ENCODE results near the gene STIP1. TPM values are rescaled to one million over a fixed set of nuclear protein-coding genes. Genes with fewer than 3 reads are reported as not detected.

The STIP1 gene
- polyA plus RNA-seq, 1 donor: 109 TPM

DNA sequence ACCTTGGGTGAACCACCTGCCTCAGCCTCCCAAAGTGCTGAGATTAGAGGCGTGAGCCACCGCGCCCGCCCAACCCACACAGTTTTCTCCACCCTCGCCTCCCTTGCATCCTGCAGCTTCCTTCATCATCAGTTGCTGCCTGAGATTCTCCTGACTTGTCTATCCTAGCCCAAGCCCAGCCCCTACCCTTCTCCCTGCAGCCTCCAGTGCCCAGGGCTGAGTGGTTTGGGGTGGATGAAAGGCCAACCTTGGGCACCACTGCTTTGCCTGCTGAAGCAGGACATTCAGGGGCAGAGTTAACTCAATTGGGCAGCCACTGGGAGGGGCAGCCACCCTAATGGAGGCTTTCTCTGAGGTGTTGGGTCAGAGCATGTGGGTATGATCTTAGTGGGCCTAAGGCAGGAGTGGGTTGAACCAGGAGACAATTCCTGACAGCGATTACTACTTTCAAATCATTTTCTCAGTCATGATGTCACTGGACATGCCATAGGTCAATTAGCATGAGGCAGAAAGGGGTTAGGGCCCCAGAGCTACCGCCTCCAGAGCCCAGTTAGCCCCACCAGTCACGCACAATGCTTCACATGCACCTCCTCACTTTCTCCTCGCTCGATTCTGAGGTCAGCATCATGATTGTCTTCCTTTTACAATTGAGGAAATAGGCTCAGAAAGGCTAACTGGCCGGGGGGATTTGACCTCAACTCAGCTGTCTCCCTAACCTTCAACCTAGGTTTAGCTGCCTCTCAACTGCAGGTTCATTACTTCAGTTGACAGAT lies 53.9 kb downstream of the STIP1 start:
- Histone ChIP-seq H3K9me3 (ENCODE audit: control insufficient read depth, low read depth, low read length) (no peaks in the 10 kb centered on the region), H3K27me3 (ENCODE audit: control insufficient read depth, insufficient read depth, low read length) (no peaks in the 10 kb centered on the region), H3K27ac (ENCODE audit: low read length) (peak overlapping the region; percentile 100), H3K4me3 (ENCODE audit: low read length) (peak overlapping the region; percentile 95), H3K36me3 (ENCODE audit: control insufficient read depth, insufficient read depth, low read length) (peaks cover 37% of the 10 kb centered on the region), H3K4me1 (ENCODE audit: control insufficient read depth, insufficient read depth, low read length) (peaks cover 50% of the 10 kb centered on the region)
- WGBS (ENCODE audit: insufficient coverage, low lambda C conversion rate): 83% methylated on average over 1 of the region's 11 CpGs
- DNase-seq: no peak

DNA sequence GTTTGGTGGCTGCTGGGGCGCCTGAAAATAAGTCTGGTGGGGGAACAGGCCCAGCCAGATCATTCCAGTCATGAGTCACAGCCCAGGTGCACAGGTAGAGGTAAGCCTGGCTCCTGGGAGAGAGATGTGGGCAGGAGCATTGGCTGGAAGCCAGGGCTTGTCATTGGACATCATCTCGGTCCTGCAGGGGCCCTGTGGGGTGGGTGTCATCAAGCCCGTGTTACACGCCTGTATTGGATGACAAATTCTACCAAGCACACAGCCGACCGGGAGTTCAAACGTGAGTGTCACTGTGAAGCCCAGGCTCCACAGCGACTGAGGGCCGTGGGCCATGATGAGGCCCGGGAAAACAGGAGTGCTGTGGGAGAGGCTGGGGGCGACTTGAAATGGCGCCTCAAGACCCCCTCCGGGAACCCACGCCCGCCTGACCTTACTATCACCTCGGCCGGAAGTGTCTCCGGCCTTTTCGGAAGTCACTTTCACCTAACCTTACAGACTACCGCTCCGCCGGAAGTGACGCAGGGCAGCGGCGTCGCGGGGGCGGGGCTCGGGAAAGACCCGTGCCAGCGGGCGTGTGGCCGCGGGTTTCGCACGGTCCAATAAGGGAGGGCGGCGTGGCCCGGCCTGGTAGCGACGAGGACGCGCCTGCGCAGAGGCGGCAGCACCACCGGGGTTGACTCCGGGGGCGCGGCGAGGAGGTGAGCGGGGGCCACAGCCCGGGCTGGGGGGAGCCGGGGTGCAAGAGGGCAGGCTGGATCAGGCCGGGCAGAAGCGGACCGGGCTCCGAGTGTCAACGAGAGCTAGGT lies 54.7 kb downstream of the STIP1 start, which contains the start of gene FKBP2:
Gene FKBP2, plus strand, starts transcription at position 661 of the 806 bp plus-strand sequence. CDS start 1,293 bp downstream, outside the sequence.
- peak; percentile 98 to 99 for DNase-seq
- no peaks in the 10 kb centered on the region for H3K27me3 ChIP-seq (ENCODE audit: control insufficient read depth, insufficient read depth, low read length)
- WGBS (ENCODE audit: insufficient coverage, low lambda C conversion rate): no CpG with 5 or more reads among the region's 58 CpGs
- H3K4me1 ChIP-seq (ENCODE audit: control insufficient read depth, insufficient read depth, low read length): peaks cover 48% of the 10 kb centered on the region
- H3K9me3 ChIP-seq (ENCODE audit: control insufficient read depth, low read depth, low read length): no peaks in the 10 kb centered on the region
- peak within 1 kb of the TSS; percentile 100 for H3K27ac ChIP-seq (ENCODE audit: low read length)
- H3K36me3 ChIP-seq (ENCODE audit: control insufficient read depth, insufficient read depth, low read length): peaks cover 37% of the 10 kb centered on the region
- peak within 1 kb of the TSS; percentile 95 for H3K4me3 ChIP-seq (ENCODE audit: low read length)

DNA sequence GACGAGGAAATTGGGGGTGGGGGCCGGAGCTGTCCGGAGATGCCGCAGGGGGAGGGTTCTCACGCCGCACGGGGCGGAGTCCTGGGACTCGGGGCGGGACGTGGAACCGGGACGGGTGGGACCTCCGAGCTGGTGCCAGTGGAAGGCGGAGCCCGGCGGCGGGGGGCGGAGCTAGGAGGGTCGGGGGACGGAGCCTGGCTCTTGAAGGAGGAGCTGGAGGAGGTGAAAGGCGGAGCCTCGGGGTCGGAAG lies 55.2 kb downstream of the STIP1 start:
- peak overlapping the region; percentile 100 for H3K27ac ChIP-seq (ENCODE audit: low read length)

DNA sequence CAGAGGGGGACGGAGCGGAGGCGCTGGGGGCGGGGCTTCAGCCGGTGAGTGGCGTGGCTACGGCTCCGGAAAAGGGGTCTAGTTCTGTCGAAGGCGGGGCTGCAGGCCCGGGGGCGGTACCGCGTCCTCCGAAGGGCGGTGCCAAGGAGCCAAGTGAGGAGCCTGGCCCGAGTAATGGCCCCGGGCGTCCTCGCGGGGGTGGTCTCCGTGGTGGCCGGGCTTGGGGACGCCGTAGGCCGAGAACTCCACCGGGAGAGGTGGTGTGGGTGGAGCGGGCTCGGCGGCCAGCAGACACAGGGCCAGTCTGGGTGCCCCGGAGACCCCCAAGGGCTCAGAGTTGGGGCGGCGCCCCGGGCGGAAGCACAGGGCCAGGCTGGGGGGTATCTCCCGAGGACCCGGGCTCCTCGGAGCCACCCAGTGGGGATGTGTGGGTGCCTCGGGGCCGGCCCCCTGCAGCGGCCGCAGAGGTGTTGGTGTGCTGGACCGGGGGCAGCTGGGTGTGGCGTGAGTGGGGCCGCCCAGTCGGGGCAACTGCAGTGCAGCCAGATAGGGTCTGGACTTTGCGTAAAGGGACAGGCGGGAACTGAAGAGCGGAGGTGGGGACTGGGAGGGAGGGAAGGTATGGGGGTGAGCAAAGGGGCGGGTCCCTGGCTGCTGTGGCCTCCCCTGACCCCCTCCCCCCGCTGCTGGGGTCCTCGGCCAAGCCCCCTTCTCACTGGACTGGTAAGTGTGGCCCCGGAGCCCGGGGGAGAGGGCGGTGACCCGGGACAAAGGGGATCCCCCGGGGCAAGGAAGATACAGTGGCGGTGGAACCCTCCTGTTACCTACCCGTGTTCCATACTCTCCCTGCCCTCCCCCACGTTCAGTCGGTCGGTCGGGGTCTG lies 55.8 kb downstream of the STIP1 start:
- Histone ChIP-seq H3K27me3 (ENCODE audit: control insufficient read depth, insufficient read depth, low read length) (no peaks in the 10 kb centered on the region), H3K9me3 (ENCODE audit: control insufficient read depth, low read depth, low read length) (no peaks in the 10 kb centered on the region), H3K4me3 (ENCODE audit: low read length) (peak overlapping the region; percentile 95), H3K4me1 (ENCODE audit: control insufficient read depth, insufficient read depth, low read length) (peaks cover 42% of the 10 kb centered on the region), H3K36me3 (ENCODE audit: control insufficient read depth, insufficient read depth, low read length) (peaks cover 33% of the 10 kb centered on the region), H3K27ac (ENCODE audit: low read length) (peak overlapping the region; percentile 100)
- DNase-seq: peak; percentile 82 to 100
- no CpG with 5 or more reads among the region's 63 CpGs for WGBS (ENCODE audit: insufficient coverage, low lambda C conversion rate)

More for the DNA sequence above, 55.2 kb downstream of the STIP1 start:
- peaks cover 33% of the 10 kb centered on the region for H3K36me3 ChIP-seq (ENCODE audit: control insufficient read depth, insufficient read depth, low read length)
- WGBS (ENCODE audit: insufficient coverage, low lambda C conversion rate): no CpG with 5 or more reads among the region's 24 CpGs
- no peaks in the 10 kb centered on the region for H3K27me3 ChIP-seq (ENCODE audit: control insufficient read depth, insufficient read depth, low read length)
- peaks cover 44% of the 10 kb centered on the region for H3K4me1 ChIP-seq (ENCODE audit: control insufficient read depth, insufficient read depth, low read length)
- no peaks in the 10 kb centered on the region for H3K9me3 ChIP-seq (ENCODE audit: control insufficient read depth, low read depth, low read length)
- DNase-seq: peak in 1 of 2 donors; percentile 100
- H3K4me3 ChIP-seq (ENCODE audit: low read length): peak overlapping the region; percentile 95

DNA sequence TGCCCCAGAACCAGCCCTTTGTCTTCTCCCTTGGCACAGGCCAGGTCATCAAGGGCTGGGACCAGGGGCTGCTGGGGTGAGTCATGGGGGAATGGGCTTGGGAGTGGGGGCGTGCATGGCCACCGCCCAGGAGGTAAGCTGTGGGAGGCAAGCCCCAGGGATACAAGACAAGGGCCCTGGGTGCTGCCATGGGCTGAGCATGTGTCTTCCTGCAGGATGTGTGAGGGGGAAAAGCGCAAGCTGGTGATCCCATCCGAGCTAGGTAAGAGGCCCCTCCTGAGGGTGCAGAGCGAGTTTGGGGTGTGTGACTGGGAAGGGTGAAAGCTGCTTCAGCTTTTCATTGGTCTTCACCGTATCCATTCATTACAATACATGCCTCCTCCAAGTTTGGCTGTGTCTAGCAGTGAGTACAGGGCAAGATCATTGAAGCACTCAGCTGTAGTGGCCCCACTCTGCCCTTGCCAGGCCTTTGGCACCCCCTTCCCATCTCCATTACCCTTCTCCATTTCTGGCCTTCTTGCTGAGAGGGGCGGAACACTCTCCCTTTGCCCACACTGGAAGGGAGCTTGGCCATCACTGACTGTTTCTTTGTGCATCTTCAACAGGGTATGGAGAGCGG lies 57.4 kb downstream of the STIP1 start:
- peaks cover 27% of the 10 kb centered on the region for H3K36me3 ChIP-seq (ENCODE audit: control insufficient read depth, insufficient read depth, low read length)
- H3K27me3 ChIP-seq (ENCODE audit: control insufficient read depth, insufficient read depth, low read length): no peaks in the 10 kb centered on the region
- no peak overlapping the region for H3K27ac ChIP-seq (ENCODE audit: low read length)
- peaks cover 38% of the 10 kb centered on the region for H3K4me1 ChIP-seq (ENCODE audit: control insufficient read depth, insufficient read depth, low read length)
- DNase-seq: no peak
- H3K4me3 ChIP-seq (ENCODE audit: low read length): no peak overlapping the region
- WGBS (ENCODE audit: insufficient coverage, low lambda C conversion rate): no CpG with 5 or more reads among the region's 8 CpGs
- no peaks in the 10 kb centered on the region for H3K9me3 ChIP-seq (ENCODE audit: control insufficient read depth, low read depth, low read length)

DNA sequence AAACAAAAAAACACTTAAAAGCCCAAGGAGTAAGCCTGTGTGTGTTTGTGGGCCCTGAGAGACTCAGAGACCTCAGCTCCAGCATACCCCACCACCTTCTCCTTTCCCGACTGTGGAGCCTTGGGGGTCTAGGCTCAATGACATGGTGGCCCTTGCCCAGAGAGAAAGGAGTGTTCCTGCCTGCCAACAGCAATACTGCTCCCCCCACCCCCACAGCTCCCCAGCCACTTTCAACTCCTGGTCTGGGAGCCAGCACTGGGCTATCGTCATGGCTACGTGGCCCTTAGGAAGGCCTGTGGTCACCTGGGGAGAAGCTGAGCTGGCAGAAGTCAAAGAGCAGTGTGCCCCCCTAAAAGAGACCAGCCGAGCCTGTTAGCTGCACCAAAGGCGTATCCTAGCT lies 58.1 kb downstream of the STIP1 start:
- no peak overlapping the region for H3K4me3 ChIP-seq (ENCODE audit: low read length)

DNA sequence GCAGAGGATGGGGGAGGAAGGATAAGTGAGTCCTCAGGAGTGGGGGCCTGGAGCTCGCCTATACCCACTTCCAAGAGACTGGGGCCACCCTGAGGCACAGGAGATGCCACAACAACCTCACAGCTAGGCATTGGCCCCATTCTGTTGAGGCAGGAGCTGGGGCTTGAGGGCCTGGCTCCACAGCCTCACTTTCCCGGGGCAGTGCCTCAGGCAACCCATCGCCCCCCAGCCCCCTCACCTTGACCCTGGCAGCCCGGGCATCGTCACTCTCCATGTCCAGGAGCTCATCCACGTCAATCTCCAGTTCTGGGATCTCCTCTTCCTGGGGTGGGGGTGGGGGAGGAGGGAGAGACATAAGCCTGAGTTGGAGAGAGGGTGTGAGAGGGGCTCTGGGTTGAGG lies 59.0 kb downstream of the STIP1 start:
- no CpG with 5 or more reads among the region's 6 CpGs for WGBS (ENCODE audit: insufficient coverage, low lambda C conversion rate)
- Histone ChIP-seq H3K36me3 (ENCODE audit: control insufficient read depth, insufficient read depth, low read length) (peaks cover 16% of the 10 kb centered on the region), H3K9me3 (ENCODE audit: control insufficient read depth, low read depth, low read length) (no peaks in the 10 kb centered on the region), H3K27ac (ENCODE audit: low read length) (peak overlapping the region; percentile 89), H3K4me3 (ENCODE audit: low read length) (peak overlapping the region; percentile 83), H3K4me1 (ENCODE audit: control insufficient read depth, insufficient read depth, low read length) (peaks cover 47% of the 10 kb centered on the region), H3K27me3 (ENCODE audit: control insufficient read depth, insufficient read depth, low read length) (no peaks in the 10 kb centered on the region)
- DNase-seq: no peak

More for the DNA sequence above, 58.1 kb downstream of the STIP1 start:
- H3K4me1 ChIP-seq (ENCODE audit: control insufficient read depth, insufficient read depth, low read length): peaks cover 44% of the 10 kb centered on the region
- no CpG with 5 or more reads among the region's 5 CpGs for WGBS (ENCODE audit: insufficient coverage, low lambda C conversion rate)
- H3K9me3 ChIP-seq (ENCODE audit: control insufficient read depth, low read depth, low read length): no peaks in the 10 kb centered on the region
- H3K36me3 ChIP-seq (ENCODE audit: control insufficient read depth, insufficient read depth, low read length): peaks cover 20% of the 10 kb centered on the region
- no peaks in the 10 kb centered on the region for H3K27me3 ChIP-seq (ENCODE audit: control insufficient read depth, insufficient read depth, low read length)
- DNase-seq: no peak
- no peak overlapping the region for H3K27ac ChIP-seq (ENCODE audit: low read length)

DNA sequence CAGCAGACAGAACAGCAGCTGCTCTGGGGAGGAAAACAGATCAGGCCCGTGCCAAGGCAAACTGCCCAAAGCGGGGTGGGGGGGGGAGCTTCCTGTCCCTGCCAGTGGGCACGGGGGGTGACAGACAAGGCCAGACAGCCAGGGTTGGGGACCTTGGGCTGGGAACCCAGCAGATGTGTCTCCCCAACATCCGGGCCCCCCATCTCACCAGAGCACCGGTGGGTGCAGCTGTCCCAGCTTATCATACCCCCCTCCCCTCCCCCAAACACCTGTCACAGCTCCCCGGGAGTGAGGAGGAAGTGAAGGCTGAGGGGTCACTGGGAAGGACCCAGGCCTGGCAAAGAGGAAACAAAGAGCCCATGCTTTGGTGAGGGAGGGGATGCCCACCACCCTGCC lies 59.4 kb downstream of the STIP1 start:
- peaks cover 47% of the 10 kb centered on the region for H3K4me1 ChIP-seq (ENCODE audit: control insufficient read depth, insufficient read depth, low read length)
- DNase-seq: no peak

DNA sequence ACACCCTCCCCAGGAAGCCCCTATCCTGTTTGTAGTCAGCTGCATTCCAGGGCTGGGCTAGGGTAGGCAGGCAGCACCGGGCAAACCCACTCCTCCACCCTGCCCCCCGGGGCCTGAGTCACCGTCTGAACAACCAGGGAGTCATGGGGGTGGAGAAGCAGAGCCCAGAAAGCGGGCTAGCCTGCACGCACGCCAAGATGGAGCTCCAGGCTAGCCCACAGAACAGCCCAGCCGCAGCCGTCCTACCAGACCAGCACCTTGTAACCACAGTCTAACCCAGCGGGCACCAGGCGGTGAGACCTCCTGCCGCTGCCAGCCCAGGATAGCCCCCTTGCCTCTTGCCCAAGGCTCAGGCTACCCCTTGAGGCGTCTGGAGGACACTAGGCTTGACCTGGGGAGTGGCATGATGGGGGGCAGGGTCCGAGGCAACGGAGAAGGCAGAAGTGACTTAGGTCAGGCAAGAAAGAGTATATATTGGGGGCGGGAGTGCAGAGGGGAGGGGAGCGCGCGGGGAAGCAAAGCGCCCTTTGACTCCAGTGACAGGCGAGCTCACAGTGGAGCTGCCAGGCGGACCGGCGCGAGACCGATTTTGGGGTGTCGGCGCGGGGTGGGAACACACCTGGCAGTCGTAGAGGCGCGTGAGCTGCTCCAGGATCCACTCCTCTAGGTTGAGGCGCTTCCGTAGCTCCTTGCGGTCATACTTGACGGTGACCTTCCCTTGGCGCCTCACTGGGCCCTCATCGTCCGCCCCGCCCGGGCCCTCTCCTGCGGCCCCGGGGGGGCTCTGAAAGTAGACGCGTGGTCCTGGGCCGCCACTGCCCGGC lies 60.0 kb downstream of the STIP1 start:
- H3K36me3 ChIP-seq (ENCODE audit: control insufficient read depth, insufficient read depth, low read length): peaks cover 16% of the 10 kb centered on the region
- peak; percentile 74 to 83 for DNase-seq
- WGBS (ENCODE audit: insufficient coverage, low lambda C conversion rate): no CpG with 5 or more reads among the region's 46 CpGs
- no peaks in the 10 kb centered on the region for H3K27me3 ChIP-seq (ENCODE audit: control insufficient read depth, insufficient read depth, low read length)
- H3K9me3 ChIP-seq (ENCODE audit: control insufficient read depth, low read depth, low read length): no peaks in the 10 kb centered on the region
- peak overlapping the region; percentile 83 for H3K4me3 ChIP-seq (ENCODE audit: low read length)
- peak overlapping the region; percentile 89 for H3K27ac ChIP-seq (ENCODE audit: low read length)
- peaks cover 50% of the 10 kb centered on the region for H3K4me1 ChIP-seq (ENCODE audit: control insufficient read depth, insufficient read depth, low read length)

More for the DNA sequence above, 59.4 kb downstream of the STIP1 start:
- H3K9me3 ChIP-seq (ENCODE audit: control insufficient read depth, low read depth, low read length): no peaks in the 10 kb centered on the region
- H3K36me3 ChIP-seq (ENCODE audit: control insufficient read depth, insufficient read depth, low read length): peaks cover 16% of the 10 kb centered on the region
- H3K27ac ChIP-seq (ENCODE audit: low read length): peak overlapping the region; percentile 89
- peak overlapping the region; percentile 83 for H3K4me3 ChIP-seq (ENCODE audit: low read length)
- H3K27me3 ChIP-seq (ENCODE audit: control insufficient read depth, insufficient read depth, low read length): no peaks in the 10 kb centered on the region
- no CpG with 5 or more reads among the region's 6 CpGs for WGBS (ENCODE audit: insufficient coverage, low lambda C conversion rate)
